ENCODE data around the gene TSPAN3. TPM values are rescaled to one million over a fixed set of nuclear protein-coding genes. Genes with fewer than 3 reads are reported as not detected.
A peak's percentile ranks its signal among the peaks of the same experiment; 100 is the strongest.

Gene TSPAN3
- 97.1 TPM for total RNA-seq
- long read RNA-seq, full-length matches to known transcripts = 217 of 226 reads
- long read RNA-seq, partial matches to known transcripts = 4 of 226 reads
- long read RNA-seq, other reads (novel, unspliced or antisense) = 5 of 226 reads

DNA sequence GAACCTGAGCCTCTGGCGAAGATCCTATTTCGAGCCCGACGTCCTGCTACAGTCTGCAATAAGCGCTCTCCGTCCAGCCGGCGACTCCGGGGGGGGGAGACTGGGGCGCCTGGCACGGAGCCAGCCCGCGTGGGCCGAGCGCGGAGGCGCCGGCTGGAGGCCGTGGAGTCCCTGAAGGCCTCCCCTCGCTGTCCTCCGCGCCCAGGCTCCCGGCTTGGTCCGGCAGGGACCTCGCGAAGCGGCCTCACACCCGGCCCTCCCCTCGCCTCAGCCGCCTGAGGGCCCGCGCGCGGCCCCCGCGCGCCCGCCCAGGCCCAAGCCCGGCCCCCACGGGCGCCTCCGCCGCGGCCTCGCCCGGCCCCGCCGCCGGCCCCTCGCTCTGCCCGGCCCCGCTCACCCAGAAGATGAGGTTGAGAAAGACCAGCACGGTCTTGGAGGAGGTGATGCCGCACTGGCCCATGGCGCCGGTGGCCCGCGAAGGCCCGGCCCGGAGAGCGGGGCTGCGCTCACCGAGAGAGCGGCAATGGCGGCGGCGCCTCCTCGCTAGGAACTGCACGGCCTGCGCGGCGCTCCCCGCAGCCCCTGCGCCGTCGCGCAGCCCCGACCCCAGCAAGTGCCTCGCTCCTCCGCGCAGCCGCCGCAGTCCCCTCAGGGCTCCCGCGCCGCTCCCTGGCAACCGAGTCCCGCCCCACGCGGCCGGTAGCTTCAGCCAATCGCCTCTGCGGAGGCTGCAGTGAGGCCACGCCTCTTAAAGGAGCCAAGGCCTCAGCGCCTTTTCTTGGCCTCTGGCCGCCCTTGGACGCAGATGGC lies at the start of gene TSPAN3:
Gene TSPAN3, minus strand, starts transcription at position 615 of the 810 bp plus-strand sequence. Its CDS starts 155 bp downstream, at position 460.
- intact Hi-C loops (cut with micrococcal nuclease) = no loop called here
- peak; percentile 98 for ATAC-seq
- peak; percentile 96 for DNase-seq

GRCh38 chr15:77120576-77120975 lies 49.7 kb upstream of the TSPAN3 start:
- no peak for DNase-seq
- no peak for ATAC-seq
- intact Hi-C loops (cut with micrococcal nuclease) = loop anchor here (10.0 kb wide), 1 partner anchor 294 kb away; no protein-coding TSS in a partner anchor

DNA sequence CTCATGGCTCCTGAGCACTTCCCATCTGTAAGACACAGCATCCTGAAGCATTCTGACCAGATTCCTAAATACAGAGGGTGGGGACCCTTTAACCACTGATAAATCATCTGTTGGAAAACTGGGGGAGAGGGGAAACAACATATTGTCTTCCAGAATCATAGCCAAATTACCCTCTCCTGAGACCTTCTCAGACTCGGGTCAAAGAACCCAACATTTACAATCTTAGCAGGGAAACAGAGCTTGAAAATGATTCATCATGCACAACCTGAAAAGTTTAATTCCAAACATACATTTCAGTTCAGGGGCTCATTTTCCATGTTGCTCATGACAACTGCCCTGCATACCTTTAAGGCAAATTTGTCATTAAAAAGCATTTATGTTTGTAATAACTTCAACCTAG lies 48.5 kb upstream of the TSPAN3 start:
- DNase-seq = no peak
- intact Hi-C loops (cut with micrococcal nuclease) = loop anchor here (2.0 kb wide), 1 partner anchor 421 kb away; no protein-coding TSS in a partner anchor
- ATAC-seq = no peak

GRCh38 chr15:77118882-77119321 lies 48.0 kb upstream of the TSPAN3 start:
- intact Hi-C loops (cut with micrococcal nuclease) = loop anchor here (2.0 kb wide), 1 partner anchor 422 kb away; no protein-coding TSS in a partner anchor

GRCh38 chr15:77115179-77115578 lies 44.3 kb upstream of the TSPAN3 start:
- intact Hi-C loops (cut with micrococcal nuclease) = no loop called here
- no peak for ATAC-seq
- DNase-seq = no peak

More at GRCh38 chr15:77118882-77119321, 48.0 kb upstream of the TSPAN3 start:
- ATAC-seq (peak; percentile 80), DNase-seq (no peak)

- peak; percentile 71 for ATAC-seq
- DNase-seq = no peak
- intact Hi-C loops (cut with micrococcal nuclease) = no loop called here
These were observed 42.1 kb upstream of the TSPAN3 start for GRCh38 chr15:77112838-77113504.

- ATAC-seq (no peak), DNase-seq (no peak)
- intact Hi-C loops (cut with micrococcal nuclease) = no loop called here
These were observed 40.9 kb upstream of the TSPAN3 start for GRCh38 chr15:77111789-77112188.

- intact Hi-C loops (cut with micrococcal nuclease) = no loop called here
- peak; percentile 68 for ATAC-seq
- peak; percentile 69 for DNase-seq
These were observed 36.8 kb upstream of the TSPAN3 start for GRCh38 chr15:77107531-77108355.

DNA sequence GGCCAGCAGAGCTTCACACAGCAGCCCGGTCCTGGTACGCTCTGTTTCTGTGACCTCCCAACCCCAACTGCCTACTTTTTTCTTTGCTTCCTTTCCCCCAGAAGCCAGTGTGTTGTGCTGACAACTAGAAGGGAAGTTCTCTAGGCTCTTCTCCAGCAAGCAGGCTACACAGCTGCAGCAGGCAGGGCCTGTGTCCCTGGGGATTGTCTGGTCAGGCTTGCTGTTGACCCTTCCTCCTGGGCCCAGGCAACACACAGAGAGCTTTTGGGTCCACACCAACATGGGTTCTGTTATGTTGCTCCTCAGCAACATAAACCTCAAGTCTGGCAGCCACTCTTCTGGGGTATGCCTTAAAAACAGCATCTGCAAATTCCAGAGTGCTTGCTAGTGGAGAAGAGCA lies 36.2 kb upstream of the TSPAN3 start:
- ATAC-seq (peak; percentile 85), DNase-seq (peak; percentile 63)
- intact Hi-C loops (cut with micrococcal nuclease) = no loop called here

- DNase-seq (peak; percentile 55), ATAC-seq (peak; percentile 71)
- intact Hi-C loops (cut with micrococcal nuclease) = no loop called here
These were observed 33.2 kb upstream of the TSPAN3 start for GRCh38 chr15:77104155-77104554.

DNA sequence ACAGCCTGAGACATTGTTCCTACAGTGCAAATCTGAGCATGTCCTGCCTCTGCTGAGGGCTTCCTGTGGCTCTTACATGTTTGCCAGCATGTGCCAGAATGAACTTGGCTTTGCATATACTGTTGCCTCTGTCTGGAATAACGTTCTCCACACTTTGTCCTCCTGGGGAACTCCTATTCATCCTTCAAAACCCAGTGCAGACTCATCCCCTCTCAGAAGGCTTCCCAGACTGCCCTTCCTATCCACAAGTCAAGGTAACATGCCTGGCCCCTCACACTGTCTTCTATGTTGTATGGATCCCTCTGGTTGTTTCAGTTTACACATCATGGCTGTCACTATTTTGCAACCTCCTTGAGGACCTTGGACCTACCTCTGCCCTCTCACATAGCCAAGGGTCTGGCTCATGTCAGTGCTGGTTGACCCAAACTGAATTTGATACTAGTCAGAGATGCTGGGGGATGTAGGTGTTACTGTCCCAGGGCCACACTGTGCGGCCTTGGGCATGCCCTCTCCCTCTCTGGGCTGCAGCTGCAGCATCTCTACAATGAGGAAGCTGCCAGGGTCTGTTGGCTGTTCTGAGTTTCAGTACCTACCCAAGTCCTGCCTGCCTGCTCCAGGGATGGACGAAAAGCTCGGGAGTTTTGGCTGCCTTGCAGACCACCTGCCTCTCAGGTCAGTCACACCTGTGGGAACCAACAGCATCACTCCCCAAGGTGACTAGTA lies 29.0 kb upstream of the TSPAN3 start:
- ATAC-seq (no peak), DNase-seq (no peak)
- intact Hi-C loops (cut with micrococcal nuclease) = no loop called here

DNA sequence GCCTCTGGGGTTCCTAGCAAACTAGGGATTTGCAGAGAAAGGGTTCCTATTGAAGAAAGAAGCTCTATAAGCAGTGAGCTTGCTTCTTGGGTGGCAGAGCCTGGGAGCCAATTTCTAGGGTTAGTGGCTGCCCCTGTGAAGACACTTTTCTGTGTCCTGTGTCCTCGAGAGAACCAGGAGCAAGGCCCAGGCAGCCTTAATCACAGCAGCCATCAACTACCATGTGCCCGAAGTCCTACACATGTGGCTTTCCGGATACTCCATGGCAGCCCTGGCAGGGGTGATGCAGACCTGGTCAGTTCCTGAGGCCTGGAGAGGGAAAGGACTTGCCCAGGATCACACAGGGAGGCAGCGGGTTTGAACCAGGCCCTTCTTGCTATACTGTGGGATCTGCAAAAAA lies 27.7 kb upstream of the TSPAN3 start:
- intact Hi-C loops (cut with micrococcal nuclease) = no loop called here
- ATAC-seq = no peak
- no peak for DNase-seq

DNA sequence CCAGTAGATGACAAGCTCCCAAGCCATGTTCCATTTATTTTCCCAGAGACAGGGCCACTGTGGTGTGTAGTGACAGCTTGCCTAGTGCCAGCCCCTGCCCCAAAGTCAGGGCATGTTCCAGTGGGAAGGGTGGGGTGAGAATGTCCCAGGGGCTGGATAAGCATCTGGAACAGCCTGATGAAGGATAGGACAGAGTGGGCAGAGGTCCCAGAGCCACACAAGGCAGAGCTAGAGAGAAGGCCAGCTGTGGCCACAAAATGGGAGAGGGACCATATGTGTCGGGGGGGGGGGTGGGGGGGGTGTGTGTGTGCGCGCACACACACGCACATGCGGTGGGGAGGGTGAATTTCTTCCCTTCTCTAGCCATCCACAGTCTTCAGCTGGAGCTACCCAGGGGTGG lies 27.0 kb upstream of the TSPAN3 start:
- intact Hi-C loops (cut with micrococcal nuclease) = no loop called here
- no peak for DNase-seq
- ATAC-seq = no peak

GRCh38 chr15:77097248-77097721 lies 26.4 kb upstream of the TSPAN3 start:
- intact Hi-C loops (cut with micrococcal nuclease) = no loop called here
- no peak for DNase-seq
- no peak for ATAC-seq

- no peak for DNase-seq
- no peak for ATAC-seq
- intact Hi-C loops (cut with micrococcal nuclease) = no loop called here
These were observed 25.6 kb upstream of the TSPAN3 start for GRCh38 chr15:77096541-77096940.

GRCh38 chr15:77096138-77096537 lies 25.2 kb upstream of the TSPAN3 start:
- ATAC-seq (no peak), DNase-seq (no peak)
- intact Hi-C loops (cut with micrococcal nuclease) = no loop called here

GRCh38 chr15:77094397-77095030 lies 23.6 kb upstream of the TSPAN3 start:
- intact Hi-C loops (cut with micrococcal nuclease) = no loop called here
- DNase-seq (no peak), ATAC-seq (no peak)

DNA sequence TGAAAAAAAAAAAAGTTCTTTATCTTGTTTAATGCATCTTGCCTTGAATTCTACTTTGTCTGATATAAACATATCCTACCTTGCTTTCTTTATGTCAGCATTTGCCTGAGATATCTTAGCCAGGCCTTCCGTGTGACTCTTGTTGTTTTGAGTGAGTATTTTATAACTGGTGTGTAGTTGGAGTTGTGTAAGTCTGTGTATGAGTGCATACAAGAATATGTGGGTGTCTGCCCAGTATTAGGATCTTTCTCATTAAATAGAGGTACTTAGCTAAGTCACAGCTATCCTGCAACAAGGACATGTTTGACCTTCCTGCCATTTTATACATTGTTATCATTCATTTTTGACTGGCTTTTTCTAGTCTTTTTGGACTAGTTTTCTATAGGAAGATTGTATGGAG lies 22.5 kb upstream of the TSPAN3 start:
- ATAC-seq (no peak), DNase-seq (no peak)
- intact Hi-C loops (cut with micrococcal nuclease) = no loop called here

Data from left ventricle myocardium superior (tissue), 1 donor.